Measurements from ENCODE around the gene SRBD1. TPM values are rescaled to one million over a fixed set of nuclear protein-coding genes. Genes with fewer than 3 reads are reported as not detected.

Gene SRBD1
- total RNA-seq, 2 donors from 2014 or later, result 17.6 to 25.4 TPM

- Mint-ChIP-seq H3K27me3 (peaks cover 35 to 51% of the 10 kb centered on the region in 2 donors), H3K9me3 (no peaks in the 10 kb centered on the region), H3K27ac (no peak overlapping the region), H3K4me1 (ENCODE audit: low read depth in 2 of 2) (no peaks in the 10 kb centered on the region), H3K36me3 (no peaks in the 10 kb centered on the region), H3K4me3 (no peak overlapping the region)
- no peak for DNase-seq (ENCODE audit: low spot score)
- ATAC-seq, result no peak
Observed at GRCh38 chr2:45623098-45623497, 12.0 kb upstream of the SRBD1 start.

- H3K27me3 Mint-ChIP-seq, result peaks cover 33 to 50% of the 10 kb centered on the region in 2 donors
- DNase-seq (ENCODE audit: low spot score) (no peak), ATAC-seq (no peak)
- H3K4me1 Mint-ChIP-seq (ENCODE audit: low read depth in 2 of 2), result no peaks in the 10 kb centered on the region
- H3K27ac Mint-ChIP-seq, result no peak overlapping the region
- no peak overlapping the region for H3K4me3 Mint-ChIP-seq
- no peaks in the 10 kb centered on the region for H3K36me3 Mint-ChIP-seq
- H3K9me3 Mint-ChIP-seq, result no peaks in the 10 kb centered on the region
Observed at GRCh38 chr2:45622336-45623075, 11.4 kb upstream of the SRBD1 start.

GRCh38 chr2:45617496-45617895 lies 6.4 kb upstream of the SRBD1 start:
- Mint-ChIP-seq H3K4me3 (no peak overlapping the region), H3K4me1 (ENCODE audit: low read depth in 2 of 2) (no peaks in the 10 kb centered on the region), H3K27ac (no peak overlapping the region), H3K36me3 (no peaks in the 10 kb centered on the region), H3K27me3 (peaks cover 14 to 23% of the 10 kb centered on the region in 2 donors), H3K9me3 (no peaks in the 10 kb centered on the region)
- DNase-seq (ENCODE audit: low spot score) (no peak), ATAC-seq (no peak)

GRCh38 chr2:45616658-45617411 lies 5.8 kb upstream of the SRBD1 start:
- Mint-ChIP-seq H3K4me1 (ENCODE audit: low read depth in 2 of 2) (no peaks in the 10 kb centered on the region), H3K4me3 (no peak overlapping the region), H3K36me3 (no peaks in the 10 kb centered on the region), H3K9me3 (no peaks in the 10 kb centered on the region), H3K27me3 (peaks cover 13 to 19% of the 10 kb centered on the region in 2 donors), H3K27ac (no peak overlapping the region)
- DNase-seq (ENCODE audit: low spot score), result no peak
- no peak for ATAC-seq

GRCh38 chr2:45614871-45615415 lies 3.9 kb upstream of the SRBD1 start:
- Mint-ChIP-seq H3K4me3 (no peak overlapping the region), H3K27me3 (peaks cover under 1 to 10% of the 10 kb centered on the region in 2 donors), H3K36me3 (no peaks in the 10 kb centered on the region), H3K9me3 (no peaks in the 10 kb centered on the region), H3K27ac (no peak overlapping the region), H3K4me1 (ENCODE audit: low read depth in 2 of 2) (peaks cover 5 to 9% of the 10 kb centered on the region in 2 donors)
- ATAC-seq, result no peak
- DNase-seq (ENCODE audit: low spot score), result no peak

GRCh38 chr2:45614330-45614729 lies 3.3 kb upstream of the SRBD1 start:
- Mint-ChIP-seq H3K4me1 (ENCODE audit: low read depth in 2 of 2) (peaks cover 9 to 15% of the 10 kb centered on the region in 2 donors), H3K9me3 (no peaks in the 10 kb centered on the region), H3K27ac (no peak overlapping the region), H3K27me3 (peaks cover 0 to 4% of the 10 kb centered on the region in 2 donors), H3K4me3 (no peak overlapping the region), H3K36me3 (no peaks in the 10 kb centered on the region)
- ATAC-seq (no peak), DNase-seq (ENCODE audit: low spot score) (no peak)

GRCh38 chr2:45612731-45613130 lies 1.7 kb upstream of the SRBD1 start:
- ATAC-seq (no peak), DNase-seq (ENCODE audit: low spot score) (no peak)
- Mint-ChIP-seq H3K27me3 (no peaks in the 10 kb centered on the region), H3K4me1 (ENCODE audit: low read depth in 2 of 2) (peaks cover 12 to 19% of the 10 kb centered on the region in 2 donors), H3K4me3 (no peak overlapping the region), H3K36me3 (no peaks in the 10 kb centered on the region), H3K27ac (no peak overlapping the region), H3K9me3 (no peaks in the 10 kb centered on the region)

- Mint-ChIP-seq H3K27ac (peak overlapping the region; percentile 94 to 97), H3K4me3 (peak overlapping the region; percentile 94), H3K36me3 (no peaks in the 10 kb centered on the region), H3K4me1 (ENCODE audit: low read depth in 2 of 2) (peaks cover 12 to 19% of the 10 kb centered on the region in 2 donors), H3K9me3 (no peaks in the 10 kb centered on the region), H3K27me3 (no peaks in the 10 kb centered on the region)
- DNase-seq (ENCODE audit: low spot score) (no peak), ATAC-seq (no peak)
Observed at GRCh38 chr2:45612285-45612684, 1.2 kb upstream of the SRBD1 start.

- peak overlapping the region; percentile 94 to 97 for H3K27ac Mint-ChIP-seq
- DNase-seq (ENCODE audit: low spot score), result peak; percentile 66
- peak; percentile 73 to 76 for ATAC-seq
- H3K4me3 Mint-ChIP-seq, result peak overlapping the region; percentile 94
- H3K4me1 Mint-ChIP-seq (ENCODE audit: low read depth in 2 of 2), result peaks cover 12 to 19% of the 10 kb centered on the region in 2 donors
- H3K27me3 Mint-ChIP-seq, result no peaks in the 10 kb centered on the region
- H3K36me3 Mint-ChIP-seq, result no peaks in the 10 kb centered on the region
- H3K9me3 Mint-ChIP-seq, result no peaks in the 10 kb centered on the region
Observed at GRCh38 chr2:45610281-45611019, 617 bp downstream of the SRBD1 start.

GRCh38 chr2:45607701-45608100 lies 3.4 kb downstream of the SRBD1 start:
- no peak overlapping the region for H3K27ac Mint-ChIP-seq
- peaks cover 6% of the 10 kb centered on the region for H3K36me3 Mint-ChIP-seq
- no peak overlapping the region for H3K4me3 Mint-ChIP-seq
- H3K27me3 Mint-ChIP-seq, result no peaks in the 10 kb centered on the region
- H3K9me3 Mint-ChIP-seq, result no peaks in the 10 kb centered on the region
- no peak for DNase-seq (ENCODE audit: low spot score)
- peaks cover 15 to 19% of the 10 kb centered on the region in 2 donors for H3K4me1 Mint-ChIP-seq (ENCODE audit: low read depth in 2 of 2)
- ATAC-seq, result no peak

- ATAC-seq (no peak), DNase-seq (ENCODE audit: low spot score) (no peak)
- Mint-ChIP-seq H3K9me3 (no peaks in the 10 kb centered on the region), H3K27me3 (no peaks in the 10 kb centered on the region), H3K4me3 (no peak overlapping the region), H3K27ac (no peak overlapping the region), H3K36me3 (peaks cover 8% of the 10 kb centered on the region), H3K4me1 (ENCODE audit: low read depth in 2 of 2) (peaks cover 15 to 19% of the 10 kb centered on the region in 2 donors)
Observed at GRCh38 chr2:45606796-45607195, 4.3 kb downstream of the SRBD1 start.

- ATAC-seq (no peak), DNase-seq (ENCODE audit: low spot score) (no peak)
- Mint-ChIP-seq H3K4me3 (no peak overlapping the region), H3K27ac (no peak overlapping the region), H3K27me3 (no peaks in the 10 kb centered on the region), H3K4me1 (ENCODE audit: low read depth in 2 of 2) (peaks cover 11 to 12% of the 10 kb centered on the region in 2 donors), H3K9me3 (no peaks in the 10 kb centered on the region), H3K36me3 (peaks cover 14% of the 10 kb centered on the region)
Observed at GRCh38 chr2:45605116-45605515, 6.0 kb downstream of the SRBD1 start.

GRCh38 chr2:45602624-45603023 lies 8.4 kb downstream of the SRBD1 start:
- H3K4me3 Mint-ChIP-seq, result no peak overlapping the region
- H3K36me3 Mint-ChIP-seq, result peaks cover 29% of the 10 kb centered on the region
- no peak overlapping the region for H3K27ac Mint-ChIP-seq
- ATAC-seq, result no peak
- H3K9me3 Mint-ChIP-seq, result no peaks in the 10 kb centered on the region
- DNase-seq (ENCODE audit: low spot score), result no peak
- peaks cover 0 to 3% of the 10 kb centered on the region in 2 donors for H3K4me1 Mint-ChIP-seq (ENCODE audit: low read depth in 2 of 2)
- H3K27me3 Mint-ChIP-seq, result no peaks in the 10 kb centered on the region
